ENCODE results near the gene MACC1. TPM values are rescaled to one million over a fixed set of nuclear protein-coding genes. Genes with fewer than 3 reads are reported as not detected.

MACC1 gene
- total and polyA plus RNA-seq, 2 donors (not counting 3 experiments of a cell fraction or from before 2014, with no cell fraction given), result not detected

GRCh38 chr7:20191391-20191869, 25.8 kb downstream of the MACC1 start:
- DNase-seq (ENCODE audit: low read depth, low spot score), result no peak
- POLR2A ChIA-PET, result no interaction called here
- Histone ChIP-seq H3K4me2 (ENCODE audit: insufficient read depth, low read length) (no peak overlapping the region), H3K4me1 (ENCODE audit: control insufficient read depth, extremely low read depth, insufficient read depth, low read length) (no peaks in the 10 kb centered on the region), H2AFZ (ENCODE audit: low read depth, low read length) (no peak overlapping the region), H3K27ac (ENCODE audit: insufficient read depth, low read depth, low read length) (no peak overlapping the region), H4K20me1 (replicated peaks; ENCODE audit: control insufficient read depth, extremely low read depth, insufficient read depth, low read length) (no peaks in the 10 kb centered on the region), H3K9ac (replicated peaks; ENCODE audit: extremely low read depth, insufficient read depth, low read length) (no peak overlapping the region), H3K36me3 (ENCODE audit: control insufficient read depth in 2 of 2, extremely low read depth in 1 of 2, insufficient read depth in 2 of 2, low read length in 2 of 2) (no peaks in the 10 kb centered on the region), H3K9me1 (replicated peaks; ENCODE audit: control insufficient read depth, extremely low read depth, insufficient read depth, low read length) (no peaks in the 10 kb centered on the region), H3K27me3 (ENCODE audit: control insufficient read depth in 2 of 2, insufficient read depth in 2 of 2, low read length in 2 of 2) (no peaks in the 10 kb centered on the region), H3K9me3 (replicated peaks; ENCODE audit: control insufficient read depth, insufficient read depth, low read length) (no peaks in the 10 kb centered on the region), H3K4me3 (replicated peaks in 1 of 3; ENCODE audit: insufficient read depth in 1 of 3, low read depth in 1 of 3, low read length in 3 of 3) (no peak overlapping the region), H3K79me2 (ENCODE audit: control insufficient read depth, insufficient read depth, low read length) (no peaks in the 10 kb centered on the region)
- intact Hi-C loops (cut with micrococcal nuclease) (no loop called here), dilution Hi-C loops (cut with MboI; ENCODE audit: extremely low pct_ligation_motif_present, low sequenced_read_pairs) (no loop called here)
- CTCF ChIA-PET, result interaction anchor here (0.9 to 1.4 kb wide), 2 partner anchors 139 to 482 kb away, joined by 3 read pairs; partner anchors contain the start of gene ITGB8
- no TSS peak for BruUV-seq (replicated peaks)
- TF ChIP-seq, protein P1, sequence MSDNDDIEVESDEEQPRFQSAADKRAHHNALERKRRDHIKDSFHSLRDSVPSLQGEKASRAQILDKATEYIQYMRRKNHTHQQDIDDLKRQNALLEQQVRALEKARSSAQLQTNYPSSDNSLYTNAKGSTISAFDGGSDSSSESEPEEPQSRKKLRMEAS (IDR thresholded peaks at IDR 0.05; ENCODE audit: insufficient read depth, insufficient read length), result no peak
- TF ChIP-seq GATA2 (IDR thresholded peaks at IDR 0.05; ENCODE audit: insufficient read depth, insufficient read length, low read depth, low read length) (no peak), CTCF (IDR thresholded peaks at IDR 0.05; ENCODE audit: extremely low read depth in 1 of 2, insufficient read depth in 1 of 2, low read depth in 1 of 2, low read length in 2 of 2) (no peak), FOS (IDR thresholded peaks at IDR 0.05; ENCODE audit: borderline replicate concordance, insufficient read depth, low read length) (no peak), POLR2A (IDR thresholded peaks at IDR 0.05; ENCODE audit: low read depth, low read length) (no peak), EZH2 (IDR thresholded peaks at IDR 0.05; ENCODE audit: borderline replicate concordance, low read depth, low read length, severe bottlenecking) (no peak), POLR2AphosphoS5 (IDR thresholded peaks at IDR 0.05; ENCODE audit: insufficient read depth, low read depth, low read length) (no peak), JUN (IDR thresholded peaks at IDR 0.05; ENCODE audit: borderline replicate concordance, insufficient read depth, insufficient read length, low read depth) (no peak), MYC (IDR thresholded peaks at IDR 0.05; ENCODE audit: low read depth, low read length) (no peak)
- no peak for FAIRE-seq
